HG03460 (cell line): ENCODE results near the gene YJU2.
"Not testable (repeated sequence)": the region's sequence is repeated elsewhere in the genome, so short reads cannot be mapped to it uniquely, and the experiment has no call there.

ENCODE experiments used
- ATAC-seq: cut with Tn5 transposase; IDR thresholded peaks from one replicate; pipeline ENCODE4 v1.9.1; 2021; ENCODE audit not compliant: unreplicated experiment

Gene YJU2

GRCh38 chr19:4267101-4267900, 20.4 kb downstream of the YJU2 start:
- ATAC-seq, result no peak

DNA sequence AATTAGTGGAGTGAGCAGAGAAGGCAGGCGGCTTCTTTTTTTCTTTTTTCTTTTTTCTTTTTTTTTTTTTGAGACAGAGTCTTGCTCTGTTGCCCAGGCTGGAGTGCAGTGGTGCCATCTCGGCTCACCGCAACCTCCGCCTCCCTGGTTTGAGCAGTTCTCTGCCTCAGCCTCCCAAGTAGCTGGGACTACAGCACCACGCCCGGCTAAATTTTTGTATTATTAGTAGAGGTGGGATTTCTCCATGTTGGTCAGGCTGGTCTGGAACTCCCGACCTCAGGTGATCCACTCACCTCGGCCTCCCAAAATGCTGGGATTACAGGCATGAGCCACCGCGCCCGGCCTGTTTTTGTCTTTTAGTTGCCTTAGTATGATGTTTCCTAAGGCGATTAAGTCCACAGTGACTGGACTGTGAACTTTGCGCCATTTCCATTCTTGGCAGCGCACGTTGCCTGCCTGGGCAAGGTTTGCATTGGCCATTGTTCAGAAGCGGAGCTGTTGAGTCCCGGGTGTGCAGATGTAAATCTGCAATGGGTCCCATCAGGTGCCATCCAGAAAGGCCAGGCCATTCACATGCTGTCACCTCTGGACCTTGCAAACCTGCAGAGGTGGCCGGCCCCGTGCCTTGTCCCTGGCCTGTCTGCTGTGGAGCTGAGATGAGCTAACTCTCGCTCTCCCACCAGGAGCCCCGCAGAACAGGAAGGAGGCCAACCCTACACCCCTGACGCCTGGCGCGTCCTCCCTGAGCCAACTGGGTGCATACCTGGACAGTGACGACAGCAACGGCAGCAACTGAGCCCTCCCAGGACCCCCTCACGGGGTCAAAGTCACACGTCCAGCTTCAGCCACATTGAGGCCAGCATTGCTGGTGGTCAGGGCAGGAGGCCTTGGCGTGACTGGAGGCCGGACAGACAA, 21.3 kb downstream of the YJU2 start:
- no peak for ATAC-seq

DNA sequence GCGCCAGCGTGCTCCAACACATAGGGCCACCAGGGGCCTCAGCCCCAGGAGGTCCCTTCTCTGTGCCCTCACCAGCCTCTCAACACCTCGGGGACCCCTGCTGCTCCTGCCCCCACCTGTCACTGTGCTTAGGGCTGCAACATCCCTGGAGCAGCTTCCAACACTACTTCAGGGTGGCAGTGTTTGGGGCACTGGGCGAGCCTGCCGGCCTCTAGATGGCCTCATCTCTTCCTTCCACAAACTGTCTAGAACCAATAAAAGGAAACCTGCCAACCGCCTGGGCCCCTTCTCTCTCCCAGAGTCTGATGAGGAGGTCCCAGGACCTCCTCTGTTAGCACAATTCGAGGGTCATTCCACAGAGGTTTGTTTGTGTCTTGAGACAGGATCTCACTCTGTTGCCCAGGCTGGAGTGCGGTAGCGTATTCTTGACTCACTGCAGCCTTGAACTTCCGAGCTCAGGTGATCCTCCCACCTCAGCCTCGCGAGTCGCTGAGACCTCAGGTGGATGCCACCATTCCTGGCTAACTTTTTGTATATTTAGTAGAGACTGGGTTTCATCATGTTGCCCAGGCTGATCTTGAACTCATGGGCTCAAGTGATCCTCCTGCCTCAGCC, 22.0 kb downstream of the YJU2 start:
- ATAC-seq, result no peak

GRCh38 chr19:4272894-4273293, 26.0 kb downstream of the YJU2 start:
- ATAC-seq, result no peak

GRCh38 chr19:4274321-4274686, 27.4 kb downstream of the YJU2 start:
- not testable (repeated sequence) for ATAC-seq

- no peak for ATAC-seq
These were observed 30.4 kb downstream of the YJU2 start for GRCh38 chr19:4277191-4277696.

DNA sequence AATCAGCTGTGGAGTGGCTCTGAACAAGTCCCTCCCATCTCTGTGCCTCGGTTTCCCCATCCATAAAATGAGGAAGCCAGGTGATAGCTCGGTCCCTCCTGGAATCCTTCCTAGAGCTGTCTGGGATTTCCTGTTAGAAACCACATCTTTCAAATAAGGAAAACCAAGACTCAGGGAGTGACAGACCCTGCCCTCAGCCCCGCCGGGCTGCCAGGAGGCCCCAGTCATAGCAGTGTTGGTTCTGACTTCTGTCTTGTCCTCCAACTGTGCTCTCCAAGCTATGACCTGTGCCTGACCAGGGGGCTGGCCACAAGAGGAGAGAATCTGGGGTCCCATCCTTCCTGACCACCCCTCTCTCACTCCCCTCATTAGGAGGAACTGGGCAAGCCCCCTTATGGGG, 31.1 kb downstream of the YJU2 start:
- no peak for ATAC-seq

GRCh38 chr19:4278419-4279266, 31.8 kb downstream of the YJU2 start, which contains the start of gene SHD:
Gene SHD, plus strand, starts transcription at chr19:4279266. Its CDS starts 798 bp downstream, at chr19:4280064.
- ATAC-seq, result no peak

DNA sequence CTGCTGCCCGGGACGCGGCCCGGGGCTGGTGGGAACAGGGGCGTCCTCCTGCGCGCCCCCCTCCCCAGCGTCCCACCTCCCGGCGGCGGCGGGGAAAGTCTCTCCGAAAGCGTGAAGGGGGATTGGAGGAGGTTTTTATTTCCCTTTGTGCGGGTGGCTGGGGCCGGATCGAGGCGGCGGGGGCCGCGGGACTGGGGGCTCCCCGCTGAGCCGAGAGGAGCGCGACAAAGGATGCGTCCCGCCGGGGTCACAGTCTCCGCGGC, 32.3 kb downstream of the YJU2 start:
- no peak for ATAC-seq

DNA sequence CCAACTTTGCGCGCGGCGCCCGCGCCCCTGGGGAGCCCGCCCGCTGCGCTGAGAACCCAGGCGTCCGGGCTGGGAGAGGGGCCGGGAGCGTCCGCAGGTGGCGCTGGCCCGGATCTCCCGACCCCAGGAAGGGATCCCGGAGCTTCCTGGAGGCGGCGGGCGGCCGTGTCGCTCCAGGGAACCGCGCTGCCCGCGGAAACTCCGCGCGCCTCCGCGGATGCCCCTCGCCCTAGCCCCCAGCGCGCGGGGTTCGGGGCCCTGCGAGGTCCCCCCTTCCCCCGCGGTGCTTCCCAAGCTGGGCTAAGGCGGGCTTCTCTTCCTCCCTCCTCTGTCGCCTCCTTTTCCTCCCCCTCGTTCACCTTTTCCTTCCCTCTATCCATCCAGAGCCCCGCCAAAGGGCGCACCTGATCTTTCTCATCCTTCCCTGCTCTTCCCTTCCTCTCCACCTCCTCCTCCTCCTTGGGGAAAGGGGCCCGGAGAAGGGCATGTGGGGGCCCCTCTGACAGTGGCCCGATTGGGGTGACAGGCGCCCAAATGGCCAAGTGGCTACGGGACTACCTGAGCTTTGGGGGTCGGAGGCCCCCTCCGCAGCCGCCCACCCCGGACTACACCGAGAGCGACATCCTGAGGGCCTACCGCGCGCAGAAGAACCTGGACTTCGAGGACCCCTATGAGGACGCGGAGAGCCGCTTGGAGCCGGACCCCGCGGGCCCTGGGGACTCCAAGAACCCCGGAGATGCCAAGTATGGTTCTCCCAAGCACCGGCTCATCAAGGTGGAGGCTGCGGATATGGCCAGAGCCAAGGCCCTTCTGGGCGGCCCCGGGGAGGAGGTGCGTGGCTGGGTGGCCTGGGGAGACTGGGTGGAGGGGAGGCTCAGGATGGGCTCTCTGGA, 32.9 kb downstream of the YJU2 start:
- ATAC-seq, result no peak

- ATAC-seq, result no peak
These were observed 37.5 kb downstream of the YJU2 start for GRCh38 chr19:4284176-4284958.

DNA sequence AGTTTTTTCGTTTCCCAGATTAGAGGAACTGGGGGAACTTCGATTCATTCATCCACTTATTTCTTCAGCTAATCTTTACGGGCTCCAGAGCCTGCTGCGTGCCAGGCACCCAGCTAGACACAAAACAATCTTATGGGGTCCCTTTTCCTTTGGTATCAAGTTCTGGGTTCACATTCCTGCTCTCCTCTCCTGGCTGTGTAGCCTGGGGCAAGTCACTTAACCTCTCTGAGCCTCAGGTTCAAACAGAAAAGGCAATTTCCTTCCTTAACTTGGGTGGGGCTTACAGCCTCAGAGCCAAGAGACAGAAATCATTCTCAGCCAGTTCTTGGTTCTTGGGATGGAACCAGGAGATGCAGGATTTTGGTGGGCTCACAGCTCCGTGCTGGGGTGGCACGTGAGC, 38.1 kb downstream of the YJU2 start:
- no peak for ATAC-seq

DNA sequence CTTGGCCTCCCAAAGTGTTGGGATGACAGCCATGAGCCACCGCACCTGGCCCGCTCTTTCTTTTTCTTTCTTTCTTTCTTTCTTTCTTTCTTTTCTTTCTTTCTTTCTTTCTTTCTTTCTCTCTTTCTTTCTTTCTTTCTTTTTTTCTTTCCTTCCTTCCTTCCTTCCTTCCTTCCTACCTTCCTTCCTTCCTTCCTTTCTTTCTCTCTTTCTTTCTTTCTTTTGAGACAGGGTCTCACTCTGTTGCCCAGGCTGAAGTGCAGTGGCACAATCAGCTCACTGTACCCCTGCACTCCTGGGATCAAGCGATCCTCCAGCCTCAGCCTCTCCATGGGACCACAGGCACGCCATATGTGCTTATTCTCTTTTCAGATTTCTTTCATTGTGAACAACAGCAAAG, 39.3 kb downstream of the YJU2 start:
- not testable (repeated sequence) for ATAC-seq

DNA sequence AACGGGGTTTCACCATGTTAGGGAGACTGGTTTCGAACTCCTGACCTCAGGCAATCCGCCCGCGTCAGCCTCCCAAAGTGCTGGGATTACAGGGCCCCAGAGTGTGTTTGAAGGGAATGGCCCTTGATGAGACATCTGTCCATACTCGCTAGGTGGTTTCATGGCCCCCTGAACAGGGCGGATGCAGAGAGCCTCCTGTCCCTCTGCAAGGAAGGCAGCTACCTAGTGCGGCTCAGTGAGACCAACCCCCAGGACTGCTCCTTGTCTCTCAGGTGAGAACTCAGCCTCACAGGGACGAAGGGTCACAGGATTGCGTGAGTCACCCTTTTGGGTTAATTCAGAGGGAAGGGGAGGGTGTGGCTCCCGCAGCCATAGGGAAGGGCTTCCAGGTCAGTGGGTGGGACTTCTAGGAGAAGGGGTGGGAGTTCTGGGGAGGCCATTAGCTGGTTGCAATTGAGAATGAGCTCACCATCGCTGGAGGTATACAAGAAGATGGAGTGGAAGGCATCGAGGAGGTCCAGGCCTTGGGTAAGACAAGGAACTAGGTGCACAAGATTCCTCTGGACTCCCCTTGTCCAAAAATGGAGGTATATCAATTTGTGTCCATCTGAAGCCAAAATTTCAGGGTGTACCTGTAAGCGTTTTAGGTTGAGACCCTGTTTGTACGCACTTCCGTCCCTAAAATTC, 41.4 kb downstream of the YJU2 start:
- no peak for ATAC-seq

DNA sequence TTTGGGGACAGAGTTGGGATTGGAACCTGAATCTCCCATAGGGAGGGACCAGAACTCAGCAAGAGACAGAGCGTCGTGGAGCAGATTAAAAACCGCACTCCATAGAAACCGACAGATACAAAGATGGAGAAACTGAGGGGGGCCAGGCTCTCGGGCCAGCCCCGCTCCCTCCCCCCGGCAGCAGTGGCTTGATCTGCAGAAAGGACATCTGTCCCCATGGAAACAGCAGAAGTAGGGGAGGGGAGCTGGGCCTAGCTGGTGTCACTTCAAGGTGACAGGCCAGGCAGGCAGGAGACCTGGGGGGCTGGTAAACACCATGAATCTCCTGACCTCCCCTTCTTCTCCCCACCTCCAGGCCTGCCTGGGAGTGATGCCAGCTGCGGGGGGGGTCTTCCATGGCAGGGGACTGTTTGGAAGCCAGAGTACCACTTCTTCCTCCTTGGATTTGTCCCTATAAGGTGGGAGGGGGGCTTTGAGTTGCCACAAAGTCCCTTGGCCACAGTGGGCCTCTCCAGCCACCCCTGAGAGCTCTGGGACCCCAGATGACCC, 44.4 kb downstream of the YJU2 start:
- ATAC-seq, result no peak

DNA sequence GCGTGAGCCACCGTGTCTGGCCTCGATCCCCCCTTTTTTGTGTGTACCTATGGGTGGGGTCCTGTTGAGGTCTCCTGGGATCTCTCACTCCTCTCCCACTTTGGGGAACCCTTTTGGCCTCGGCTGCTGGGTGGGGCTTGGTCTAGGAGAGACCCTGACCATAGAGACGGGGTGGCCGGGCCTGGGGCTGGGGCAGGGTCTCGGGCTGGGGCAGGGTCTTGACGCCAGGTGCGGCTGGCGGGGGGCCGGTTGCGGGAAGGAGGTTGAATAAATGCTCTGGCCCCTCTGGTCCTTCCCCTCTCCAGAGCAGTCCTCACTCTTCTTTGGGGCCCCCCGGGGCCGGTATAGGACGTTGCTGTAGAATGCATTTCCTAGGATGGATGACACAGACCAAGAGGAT, 45.6 kb downstream of the YJU2 start:
- no peak for ATAC-seq

GRCh38 chr19:4294389-4294788, 47.5 kb downstream of the YJU2 start:
- no peak for ATAC-seq
